ENCODE data around the gene MFAP4.
A peak's percentile ranks its signal among the peaks of the same experiment; 100 is the strongest.

MFAP4 gene

GRCh38 chr17:19347323-19348080 lies 39.5 kb downstream of the MFAP4 start:
- TF ChIP-seq CTCF (IDR thresholded peaks at IDR 0.05; ENCODE audit: low read depth, low read length): no peak
- DNase-seq (ENCODE audit: extremely low read depth, low read depth): no peak

GRCh38 chr17:19346351-19347255 lies 40.4 kb downstream of the MFAP4 start:
- no peak for TF ChIP-seq CTCF (IDR thresholded peaks at IDR 0.05; ENCODE audit: low read depth, low read length)
- peak; percentile 44 for DNase-seq (ENCODE audit: extremely low read depth, low read depth)

- no peak for DNase-seq (ENCODE audit: extremely low read depth, low read depth)
These were observed 41.3 kb downstream of the MFAP4 start for GRCh38 chr17:19345486-19346350.

GRCh38 chr17:19345067-19345460 lies 41.9 kb downstream of the MFAP4 start:
- no peak for TF ChIP-seq CTCF (IDR thresholded peaks at IDR 0.05; ENCODE audit: low read depth, low read length)
- no peak for DNase-seq (ENCODE audit: extremely low read depth, low read depth)

More at GRCh38 chr17:19345486-19346350, 41.3 kb downstream of the MFAP4 start:
- TF ChIP-seq CTCF (IDR thresholded peaks at IDR 0.05; ENCODE audit: low read depth, low read length): no peak

GRCh38 chr17:19344311-19345066 lies 42.5 kb downstream of the MFAP4 start:
- no peak for TF ChIP-seq CTCF (IDR thresholded peaks at IDR 0.05; ENCODE audit: low read depth, low read length)

GRCh38 chr17:19343671-19344151 lies 43.3 kb downstream of the MFAP4 start:
- no peak for TF ChIP-seq CTCF (IDR thresholded peaks at IDR 0.05; ENCODE audit: low read depth, low read length)
- DNase-seq (ENCODE audit: extremely low read depth, low read depth): no peak

More at GRCh38 chr17:19344311-19345066, 42.5 kb downstream of the MFAP4 start:
- DNase-seq (ENCODE audit: extremely low read depth, low read depth): no peak
